ENCODE measurements around the gene SMIM1.

Gene SMIM1

GRCh38 chr1:3822421-3822820 is 49.9 kb downstream of the SMIM1 start:
- DNase-seq, result no peak

- no peak for DNase-seq
Observed at GRCh38 chr1:3824650-3825049, 52.1 kb downstream of the SMIM1 start.

GRCh38 chr1:3825356-3825755 is 52.8 kb downstream of the SMIM1 start:
- DNase-seq, result no peak
